ENCODE data around the gene UACA.

DNA sequence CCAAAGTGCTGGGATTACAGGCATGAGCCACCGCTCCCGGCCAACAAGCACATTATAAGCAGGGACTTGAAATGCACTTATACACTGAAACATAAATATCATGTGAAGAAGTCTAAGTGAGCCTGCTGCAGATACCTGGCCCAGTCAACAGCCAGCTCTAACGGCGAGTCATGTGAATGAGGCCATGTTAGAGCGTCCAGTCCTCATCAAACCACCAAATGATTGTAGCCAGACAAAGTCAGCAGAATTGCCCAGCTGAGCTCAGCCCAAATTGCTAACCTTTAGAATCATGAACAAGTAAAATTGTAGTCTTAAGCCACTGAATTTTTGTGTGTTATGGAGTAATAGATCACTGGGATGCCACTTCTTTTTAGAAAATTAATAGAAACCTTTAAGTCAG is 37.8 kb upstream of the UACA start:
- TF ChIP-seq POLR2AphosphoS5 (IDR thresholded peaks at IDR 0.05; ENCODE audit: low read depth, low read length) (no peak), POLR2A (IDR thresholded peaks at IDR 0.05; ENCODE audit: low read depth, low read length) (no peak), TAF1 (IDR thresholded peaks at IDR 0.05; ENCODE audit: low read depth, low read length) (no peak)

Data from GM12891 (cell line).